Right cardiac atrium (tissue), 5 donors: Measurements from ENCODE around the gene TNNC1. TPM values are rescaled to one million over a fixed set of nuclear protein-coding genes. Genes with fewer than 3 reads are reported as not detected.

ENCODE experiments used
- ATAC-seq, 2 donors: fragments of 200-7000 bp; cut with Tn5 transposase; one replicate each; pipeline versions ENCODE4 v1.8.0 to v1.9.1; 2020; ENCODE audit warnings: moderate library complexity in 2 of 2, mild to moderate bottlenecking in 1 of 2
- DNase-seq, 3 donors: peaks; one replicate each; pipeline ENCODE4 v3.0.0-alpha.2; 2020
- H3K27ac ChIP-seq: one replicate; pipeline ENCODE4 v1.5.1; 2013; ENCODE audit warnings: mild to moderate bottlenecking, low read length, control low read depth, moderate library complexity
- H3K27me3 ChIP-seq: one replicate; pipeline ENCODE4 v1.6.1; 2013; ENCODE audit not compliant: control insufficient read depth, insufficient read depth
- H3K4me1 ChIP-seq: one replicate; pipeline ENCODE4 v1.6.1; 2013; ENCODE audit warnings: low read length; ENCODE audit not compliant: control insufficient read depth, insufficient read depth
- H3K4me3 ChIP-seq: one replicate; pipeline ENCODE4 v1.5.1; 2013; ENCODE audit warnings: low read length, control low read depth
- H3K9me3 ChIP-seq: one replicate; pipeline ENCODE4 v1.6.1; 2013; ENCODE audit warnings: low read length; ENCODE audit not compliant: control insufficient read depth
- WGBS: extraction: QIAGEN DNeasy Blood & Tissue Kit; methylation state at CpG from one replicate; pipeline ENCODE4 v1.1.7; 2013; 5-methylcytosine and 5-hydroxymethylcytosine counted together
- intact Hi-C, 4 donors: fragments of 100-400 bp; cut with DNase I; formaldehyde crosslinking; loops; one replicate each; pipeline versions ENCODE4 v1.11.0 to v1.14.0; 2022 to 2023
- polyA plus RNA-seq: library from polyadenylated mRNA; stranded (reverse); fragments of 200-250 nt; gene quantifications from one replicate; pipeline ENCODE4 v1.2.3, GENCODE V29; 2013
- total RNA-seq, 4 donors: library from RNA; stranded (reverse); fragmentation: NEBNext Ultra II Directional; extraction: Animal tissue kit (Norgen Biotek cat#: 25700); gene quantifications; one replicate each; pipeline ENCODE4 v1.2.1, GENCODE V29; 2021
- donor health status: healthy with polysubstance abuse.
- donor health status: DM: no; HTN: yes; CAD: no.
- donor health status: DM: no; HTN: no; CAD: no.
- donor health status: DM: no; HTN: yes; CAD: no; lungs with severe emphysema.
- donor health status: DM: yes; HTN: yes; CAD: no.

Gene TNNC1
- total and polyA plus RNA-seq, 5 donors, result 2,349 to 6,305 (median 3,111) TPM

DNA sequence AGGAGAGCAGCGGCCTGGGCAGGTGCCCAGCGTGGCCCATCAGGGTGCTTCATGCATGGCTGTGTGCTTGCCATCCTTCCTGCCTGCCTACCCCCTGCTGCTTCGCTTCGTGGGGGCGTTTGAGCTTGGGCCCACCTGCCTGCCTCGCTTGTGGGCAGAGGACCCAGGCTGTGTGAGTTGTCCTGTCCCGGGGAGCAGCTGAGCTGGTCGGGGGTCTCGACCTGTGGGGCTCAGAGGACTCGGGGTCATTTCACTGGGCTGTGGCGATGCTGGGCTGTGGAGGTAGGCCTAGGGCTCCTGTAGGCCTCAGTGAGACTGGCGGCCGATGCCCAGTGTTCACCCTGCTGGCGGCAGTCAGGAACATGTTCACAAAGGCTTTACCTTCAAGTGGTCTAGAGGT, 29.2 kb upstream of the TNNC1 start:
- no peak for ATAC-seq
- no peaks in the 10 kb centered on the region for H3K9me3 ChIP-seq
- DNase-seq, result peak in 2 of 3 donors; percentile 16 to 52
- H3K27me3 ChIP-seq, result no peaks in the 10 kb centered on the region
- no peak overlapping the region for H3K4me3 ChIP-seq
- H3K4me1 ChIP-seq, result peaks cover 14% of the 10 kb centered on the region
- 87% methylated on average over 14 of the region's 14 CpGs for WGBS
- intact Hi-C loops, result loop anchor here in 1 of 4 donors (5.0 kb wide), 1 partner anchor 49 kb away; the partner anchor contains the start of gene NT5DC2
- H3K27ac ChIP-seq, result no peak overlapping the region

DNA sequence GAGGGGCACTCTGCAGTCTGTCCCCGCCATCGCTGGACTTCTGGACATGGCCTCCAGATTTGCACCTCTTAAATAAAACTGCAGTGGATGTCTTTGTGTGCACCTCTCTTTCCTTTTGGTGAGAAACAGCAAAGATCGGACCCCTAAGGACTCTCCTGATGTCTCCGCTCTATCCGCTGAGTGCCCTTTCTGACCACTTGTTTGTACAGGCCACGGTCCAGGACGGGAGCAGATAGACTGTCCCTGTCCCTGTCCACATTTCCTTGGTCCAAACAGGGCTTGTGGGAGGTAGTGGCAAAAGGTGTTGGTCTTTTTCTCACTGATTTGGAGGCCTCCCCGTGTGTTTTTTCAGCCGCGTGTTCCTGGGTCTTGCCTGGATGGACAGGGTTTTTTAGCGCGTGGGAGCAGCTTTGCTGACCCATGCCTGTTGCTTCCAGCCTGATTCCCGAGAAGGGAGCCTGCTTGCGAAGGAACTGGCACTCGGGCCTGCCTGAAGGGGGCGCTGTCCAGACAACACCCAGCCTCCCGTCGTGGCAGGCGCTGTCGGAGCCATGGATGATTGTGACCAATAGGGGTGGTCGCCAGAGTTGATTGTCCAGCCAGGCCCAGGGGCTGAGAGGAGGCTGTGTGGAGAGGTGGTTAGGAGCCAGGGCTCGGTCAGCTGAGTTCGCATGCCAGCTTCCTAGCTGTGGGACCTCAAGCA, 28.1 kb upstream of the TNNC1 start:
- peaks cover 14% of the 10 kb centered on the region for H3K4me1 ChIP-seq
- H3K4me3 ChIP-seq, result no peak overlapping the region
- no peaks in the 10 kb centered on the region for H3K9me3 ChIP-seq
- no peak overlapping the region for H3K27ac ChIP-seq
- no peaks in the 10 kb centered on the region for H3K27me3 ChIP-seq
- DNase-seq, result peak; percentile 31 to 69 (median 64)
- intact Hi-C loops, result loop anchor here in 1 of 4 donors (5.0 kb wide), 1 partner anchor 50 kb away; the partner anchor contains the start of gene NT5DC2
- WGBS, result 81% methylated on average over 23 of the region's 23 CpGs
- no peak for ATAC-seq

GRCh38 chr3:52480768-52481715, 27.2 kb upstream of the TNNC1 start:
- Histone ChIP-seq H3K27ac (no peak overlapping the region), H3K27me3 (no peaks in the 10 kb centered on the region), H3K9me3 (no peaks in the 10 kb centered on the region), H3K4me3 (no peak overlapping the region), H3K4me1 (peaks cover 14% of the 10 kb centered on the region)
- DNase-seq, result peak; percentile 43 to 72 (median 58)
- peak in 1 of 2 donors; percentile 55 for ATAC-seq
- intact Hi-C loops, result loop anchor here in 1 of 4 donors (5.0 kb wide), 1 partner anchor 51 kb away; the partner anchor contains the start of gene NT5DC2
- WGBS, result 68% methylated on average over 27 of the region's 27 CpGs

DNA sequence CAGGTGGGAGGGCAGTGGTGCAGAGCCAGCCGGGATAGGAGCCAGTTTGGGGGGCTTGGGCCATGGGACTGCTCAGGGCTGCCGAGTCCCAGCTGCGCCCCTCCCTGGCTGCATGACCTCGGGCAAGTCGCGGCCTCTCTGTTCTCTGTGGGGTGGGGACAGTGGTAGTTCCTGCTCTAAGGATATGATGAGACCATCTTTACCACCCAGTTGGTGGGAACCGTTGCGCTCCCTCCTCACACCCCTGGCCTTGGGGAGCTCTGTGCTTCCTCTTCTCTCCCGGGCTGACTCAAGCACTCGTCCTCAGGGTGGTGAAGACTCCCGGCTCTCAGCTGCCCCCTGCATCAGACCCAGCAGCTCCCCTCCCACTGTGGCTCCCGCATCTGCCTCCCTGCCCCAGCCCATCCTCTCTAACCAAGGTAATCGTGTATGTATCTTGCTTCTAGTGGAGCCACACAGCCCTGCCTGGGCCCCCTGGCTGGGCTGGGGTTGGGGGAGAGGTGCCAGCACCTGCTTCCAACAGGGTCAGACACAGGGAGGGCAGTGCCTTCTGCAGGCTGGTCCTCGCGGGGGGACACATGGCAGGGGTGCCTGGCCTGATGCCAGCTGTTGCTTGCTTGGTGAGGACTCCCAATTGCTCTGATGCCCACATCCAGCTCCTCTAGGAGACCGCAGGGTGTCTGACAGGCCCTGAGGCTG, 26.2 kb upstream of the TNNC1 start:
- ATAC-seq, result no peak
- Histone ChIP-seq H3K27ac (no peak overlapping the region), H3K4me1 (peaks cover 11% of the 10 kb centered on the region), H3K27me3 (no peaks in the 10 kb centered on the region), H3K9me3 (no peaks in the 10 kb centered on the region), H3K4me3 (no peak overlapping the region)
- peak; percentile 31 to 63 (median 56) for DNase-seq
- intact Hi-C loops, result loop anchor here in 2 of 4 donors (5.0 to 10.0 kb wide), 2 partner anchors 52 to 125 kb away; partner anchors contain the start of gene NT5DC2 (in 1 of the 2)
- 82% methylated on average over 16 of the region's 16 CpGs for WGBS

- peaks cover 4% of the 10 kb centered on the region for H3K4me1 ChIP-seq
- H3K27me3 ChIP-seq, result no peaks in the 10 kb centered on the region
- no peak overlapping the region for H3K27ac ChIP-seq
- 92% methylated on average over 7 of the region's 7 CpGs for WGBS
- no peak overlapping the region for H3K4me3 ChIP-seq
- no peaks in the 10 kb centered on the region for H3K9me3 ChIP-seq
- ATAC-seq (no peak), DNase-seq (peak in 1 of 3 donors; percentile 43)
- intact Hi-C loops, result loop anchor here in 1 of 4 donors (10.0 kb wide), 1 partner anchor 126 kb away; no protein-coding TSS in a partner anchor
These were observed 25.4 kb upstream of the TNNC1 start for GRCh38 chr3:52479037-52479876.

GRCh38 chr3:52477796-52478095, 23.9 kb upstream of the TNNC1 start:
- Histone ChIP-seq H3K9me3 (no peaks in the 10 kb centered on the region), H3K27me3 (no peaks in the 10 kb centered on the region), H3K4me3 (no peak overlapping the region), H3K4me1 (no peaks in the 10 kb centered on the region), H3K27ac (no peak overlapping the region)
- DNase-seq (no peak), ATAC-seq (no peak)
- intact Hi-C loops, result loop anchor here in 1 of 4 donors (10.0 kb wide), 1 partner anchor 127 kb away; no protein-coding TSS in a partner anchor
- 91% methylated on average over 6 of the region's 6 CpGs for WGBS

DNA sequence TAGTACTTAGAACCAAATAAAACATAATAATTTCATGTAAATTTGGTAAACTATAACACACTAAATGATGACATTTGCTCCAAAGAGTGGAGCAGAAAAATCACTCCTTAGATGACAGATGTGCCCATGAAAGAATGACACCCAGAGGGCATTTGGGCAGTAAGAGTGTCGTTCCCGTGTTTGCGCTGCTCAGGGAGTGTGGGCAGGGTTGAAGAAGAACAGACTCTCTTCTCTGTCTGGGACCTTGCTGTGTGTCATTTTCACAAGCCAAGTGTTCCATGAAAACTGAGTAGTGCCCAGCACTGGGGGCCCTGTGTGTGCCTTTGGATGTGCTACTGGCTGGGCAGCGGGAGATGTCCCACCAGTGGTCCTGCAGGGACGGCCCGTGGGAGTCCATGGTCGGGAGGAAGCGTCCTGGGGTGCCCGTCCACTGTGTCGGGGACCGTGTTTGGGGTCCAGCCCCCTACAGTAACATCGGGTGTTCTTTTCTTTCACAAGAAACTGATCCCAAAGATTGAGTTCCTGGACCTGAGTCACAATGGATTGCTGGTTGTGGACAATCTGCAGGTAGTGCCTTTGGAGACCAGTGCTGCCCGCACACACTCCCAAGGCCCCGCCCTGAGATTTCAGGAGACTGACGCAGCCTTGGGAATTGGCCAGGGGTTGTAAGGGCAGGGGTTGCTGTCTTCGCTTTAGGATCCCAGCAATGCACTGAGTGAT, 23.4 kb upstream of the TNNC1 start:
- intact Hi-C loops, result loop anchor here in 1 of 4 donors (10.0 kb wide), 1 partner anchor 128 kb away; no protein-coding TSS in a partner anchor
- Histone ChIP-seq H3K4me1 (peaks cover under 1% of the 10 kb centered on the region), H3K27me3 (no peaks in the 10 kb centered on the region), H3K9me3 (no peaks in the 10 kb centered on the region), H3K27ac (no peak overlapping the region), H3K4me3 (no peak overlapping the region)
- DNase-seq, result peak in 1 of 3 donors; percentile 44
- WGBS, result 91% methylated on average over 16 of the region's 16 CpGs
- ATAC-seq, result no peak

DNA sequence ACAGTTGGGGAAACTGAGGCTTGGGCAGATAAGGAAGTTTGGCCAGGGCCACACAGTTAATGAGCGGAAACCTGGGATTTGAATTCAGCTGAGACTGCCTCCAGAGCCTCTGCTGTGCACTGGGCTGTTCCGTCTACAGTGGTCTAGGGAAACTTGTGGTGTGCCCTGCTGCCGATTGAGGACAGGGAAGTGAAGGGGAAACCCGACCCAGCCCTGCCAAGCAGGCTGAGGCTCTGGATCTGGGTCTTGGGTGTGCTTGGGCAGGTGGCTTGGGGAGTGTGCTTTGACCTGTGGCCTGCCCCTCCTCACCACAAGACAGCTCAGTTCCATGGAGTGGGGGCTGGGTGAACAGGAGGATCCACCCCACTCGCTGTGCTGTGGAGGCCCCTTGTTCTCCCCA, 19.2 kb upstream of the TNNC1 start:
- ATAC-seq (peak in 1 of 2 donors; percentile 15), DNase-seq (peak in 1 of 3 donors; percentile 60)
- 86% methylated on average over 5 of the region's 5 CpGs for WGBS
- intact Hi-C loops, result loop anchor here (5.0 to 10.0 kb wide), 4 partner anchors 64 to 214 kb away; partner anchors contain the start of genes UQCC5 (in 2 of the 4), GNL3 (in 1 of the 4) and PBRM1 (in 1 of the 4)
- Histone ChIP-seq H3K4me1 (peaks cover 5% of the 10 kb centered on the region), H3K27ac (peak overlapping the region; percentile 12), H3K27me3 (no peaks in the 10 kb centered on the region), H3K9me3 (no peaks in the 10 kb centered on the region), H3K4me3 (no peak overlapping the region)

- no peaks in the 10 kb centered on the region for H3K27me3 ChIP-seq
- no peak for ATAC-seq
- WGBS, result 60% methylated on average over 14 of the region's 14 CpGs
- no peak for DNase-seq
- intact Hi-C loops, result loop anchor here (5.0 to 10.0 kb wide), 4 partner anchors 65 to 215 kb away; partner anchors contain the start of genes UQCC5 (in 2 of the 4), GNL3 (in 1 of the 4) and PBRM1 (in 1 of the 4)
- peak overlapping the region; percentile 16 for H3K27ac ChIP-seq
- H3K4me3 ChIP-seq, result no peak overlapping the region
- peaks cover 5% of the 10 kb centered on the region for H3K4me1 ChIP-seq
- no peaks in the 10 kb centered on the region for H3K9me3 ChIP-seq
These were observed 18.6 kb upstream of the TNNC1 start for GRCh38 chr3:52472239-52473000.
